Stimulated activated CD8-positive, alpha-beta memory T cell treated with anti-CD3 and anti-CD28 coated beads, Interleukin-15, amount 100 ng/mL, for 24 hours (primary cell): ENCODE data around the gene PLOD2.

Experiments used
- DNase-seq: peaks from one replicate; pipeline ENCODE4 v3.0.0-alpha.2; 2020; ENCODE audit warnings: low read depth

Gene PLOD2

GRCh38 chr3:146160964-146161662 is at the start of gene PLOD2:
Gene PLOD2, minus strand, starts transcription at chr3:146161184. Its CDS starts 195 bp downstream, at chr3:146160989.
- DNase-seq = no peak

GRCh38 chr3:146209371-146209770 is 48.4 kb upstream of the PLOD2 start:
- DNase-seq = no peak

GRCh38 chr3:146203776-146204175 is 42.8 kb upstream of the PLOD2 start:
- no peak for DNase-seq

- no peak for DNase-seq
Measured at GRCh38 chr3:146200461-146201220, 39.7 kb upstream of the PLOD2 start.

GRCh38 chr3:146199762-146200161 is 38.8 kb upstream of the PLOD2 start:
- DNase-seq = no peak

GRCh38 chr3:146196789-146197188 is 35.8 kb upstream of the PLOD2 start:
- no peak for DNase-seq

- no peak for DNase-seq
Measured at GRCh38 chr3:146195605-146196004, 34.6 kb upstream of the PLOD2 start.

GRCh38 chr3:146195030-146195429 is 34.0 kb upstream of the PLOD2 start:
- no peak for DNase-seq

GRCh38 chr3:146191051-146191450 is 30.1 kb upstream of the PLOD2 start:
- DNase-seq = no peak

GRCh38 chr3:146189519-146190173 is 28.7 kb upstream of the PLOD2 start:
- DNase-seq = no peak

- DNase-seq = no peak
Measured at GRCh38 chr3:146187334-146187950, 26.5 kb upstream of the PLOD2 start.

- no peak for DNase-seq
Measured at GRCh38 chr3:146184241-146185015, 23.4 kb upstream of the PLOD2 start.

GRCh38 chr3:146181216-146181615 is 20.2 kb upstream of the PLOD2 start:
- DNase-seq = no peak

- DNase-seq = no peak
Measured at GRCh38 chr3:146180376-146180775, 19.4 kb upstream of the PLOD2 start.

GRCh38 chr3:146178006-146178689 is 17.2 kb upstream of the PLOD2 start:
- no peak for DNase-seq

GRCh38 chr3:146177519-146177918 is 16.5 kb upstream of the PLOD2 start:
- no peak for DNase-seq

GRCh38 chr3:146177072-146177471 is 16.1 kb upstream of the PLOD2 start:
- DNase-seq = no peak

- DNase-seq = no peak
Measured at GRCh38 chr3:146172586-146172985, 11.6 kb upstream of the PLOD2 start.

GRCh38 chr3:146170591-146170990 is 9.6 kb upstream of the PLOD2 start:
- DNase-seq = no peak

GRCh38 chr3:146169891-146170290 is 8.9 kb upstream of the PLOD2 start:
- DNase-seq = no peak

GRCh38 chr3:146166826-146167225 is 5.8 kb upstream of the PLOD2 start:
- no peak for DNase-seq
